Measurements from ENCODE around the gene DRC3. TPM values are rescaled to one million over a fixed set of nuclear protein-coding genes. Genes with fewer than 3 reads are reported as not detected.

Gene DRC3
- total RNA-seq, 1 experiment from 2014 or later = 0.68 TPM

- no peak for DNase-seq
- TF ChIP-seq CTCF (conservative IDR thresholded peaks at IDR 0.05) = no peak
- H3K79me1 ChIP-seq (ENCODE audit: insufficient read depth, low read depth, low read length, poor library complexity, severe bottlenecking) = no peaks in the 10 kb centered on the region
- Mint-ChIP-seq H3K9me3 (no peaks in the 10 kb centered on the region), H3K27ac (no peak overlapping the region), H3K4me3 (no peak overlapping the region), H3K27me3 (ENCODE audit: low read depth) (no peaks in the 10 kb centered on the region), H3K36me3 (ENCODE audit: insufficient read depth in 1 of 3, low read depth in 3 of 3) (peaks cover 0 to 2% (median 0%) of the 10 kb centered on the region in 3 experiments; a peak in 2 of 7 replicates), H3K4me1 (peaks cover 17 to 18% of the 10 kb centered on the region in 2 experiments)
- H3K27ac ChIP-seq (ENCODE audit: insufficient read length, low read depth, low read length) = no peak overlapping the region
- H3K56ac ChIP-seq (ENCODE audit: insufficient read length, low read depth, low read length) = no peak overlapping the region
- H3K4ac ChIP-seq (ENCODE audit: low read depth, low read length) = no peak overlapping the region
- no peaks in the 10 kb centered on the region for H3K9me3 ChIP-seq (ENCODE audit: control insufficient read depth, low read depth, low read length)
- H3T11ph ChIP-seq (ENCODE audit: low read length) = no peak overlapping the region
- H3K27me3 ChIP-seq (ENCODE audit: insufficient read depth, low read length) = no peaks in the 10 kb centered on the region
- no peak overlapping the region for H3K23ac ChIP-seq (ENCODE audit: insufficient read length, low read depth, low read length)
- H2AK5ac ChIP-seq (ENCODE audit: insufficient read length, low read length) = no peak overlapping the region
- H3K18ac ChIP-seq (ENCODE audit: insufficient read length, low read depth, low read length) = no peak overlapping the region
- no peak overlapping the region for H4K8ac ChIP-seq (replicated peaks; ENCODE audit: insufficient read length, low read depth, low read length)
- H3K23me2 ChIP-seq (ENCODE audit: insufficient read length, low read depth, low read length, poor library complexity, severe bottlenecking) = no peaks in the 10 kb centered on the region
- H2BK120ac ChIP-seq (ENCODE audit: low read depth, low read length, poor library complexity, severe bottlenecking) = no peak overlapping the region
- H3K4me1 ChIP-seq (ENCODE audit: insufficient read depth, low read length) = no peaks in the 10 kb centered on the region; the same call in 1 of the 2 replicates
- H2AFZ ChIP-seq (ENCODE audit: low read length) = no peak overlapping the region
- no peaks in the 10 kb centered on the region for H4K20me1 ChIP-seq (ENCODE audit: control insufficient read depth, insufficient read depth, insufficient read length)
- no peak overlapping the region for H2BK20ac ChIP-seq (ENCODE audit: low read depth, low read length, poor library complexity, severe bottlenecking)
- H3K14ac ChIP-seq (ENCODE audit: insufficient read depth, low read length) = no peak overlapping the region
- H2BK12ac ChIP-seq (ENCODE audit: insufficient read length, low read depth, low read length) = no peak overlapping the region
- no peak overlapping the region for H2BK5ac ChIP-seq (ENCODE audit: insufficient read length, low read length)
- H3K9ac ChIP-seq (ENCODE audit: extremely low read depth, insufficient read length, low read length) = no peak overlapping the region
- H4K91ac ChIP-seq (ENCODE audit: insufficient read length, low read depth, low read length) = no peak overlapping the region
- no peak overlapping the region for H2BK15ac ChIP-seq (ENCODE audit: low read depth, low read length)
- WGBS (ENCODE audit: extremely low coverage, insufficient read length, low lambda C conversion rate) = no CpG with 5 or more reads among the region's 7 CpGs
- no peak overlapping the region for H4K5ac ChIP-seq (ENCODE audit: insufficient read length, low read depth, low read length)
- no peaks in the 10 kb centered on the region for H3K79me2 ChIP-seq (ENCODE audit: insufficient read depth, low read length)
- H3K4me2 ChIP-seq (ENCODE audit: insufficient read depth, insufficient read length, low read length) = no peak overlapping the region
These were observed 12.9 kb upstream of the DRC3 start for GRCh38 chr17:17959520-17960361.
